Loucy (cell line): Measurements from ENCODE around the gene FAT1.

Experiments
- H2AFZ ChIP-seq: fragments of 200-600 bp; sonication (generic); 2 replicates; pipeline ENCODE4 v1.6.0; 2016; ENCODE audit warnings: antibody characterized with exemption, mild to moderate bottlenecking, low read length, moderate library complexity
- H3F3A ChIP-seq: fragments of 200-600 bp; 2 replicates; pipeline ENCODE4 v1.6.0; 2016; ENCODE audit warnings: antibody characterized with exemption, low read depth, mild to moderate bottlenecking
- H3K27me3 ChIP-seq: fragments of 200-600 bp; sonication (generic); 2 replicates; pipeline ENCODE4 v1.6.1; 2014; ENCODE audit warnings: low read length, mild to moderate bottlenecking; ENCODE audit not compliant: insufficient read depth, poor library complexity, severe bottlenecking
- H3K36me3 ChIP-seq: fragments of 200-600 bp; sonication (generic); 2 replicates; pipeline ENCODE4 v1.6.1; 2016; ENCODE audit warnings: low read length; ENCODE audit not compliant: insufficient read depth
- H3K4me1 ChIP-seq: fragments of 200-600 bp; sonication (generic); 2 replicates; pipeline ENCODE4 v1.5.1; 2014; ENCODE audit warnings: low read length, mild to moderate bottlenecking; ENCODE audit not compliant: insufficient read depth, poor library complexity, severe bottlenecking
- H3K4me2 ChIP-seq: fragments of 200-600 bp; sonication (generic); 2 replicates; pipeline ENCODE4 v1.6.0; 2014; ENCODE audit warnings: antibody characterized with exemption, low read length, low read depth, mild to moderate bottlenecking; ENCODE audit not compliant: poor library complexity, severe bottlenecking
- H3K4me3 ChIP-seq: fragments of 200-600 bp; sonication (generic); 2 replicates; pipeline ENCODE4 v1.5.1; 2014; ENCODE audit warnings: low read length, mild to moderate bottlenecking, mixed read lengths; ENCODE audit not compliant: poor library complexity, severe bottlenecking
- H3K79me2 ChIP-seq: fragments of 200-600 bp; sonication (generic); 2 replicates; pipeline ENCODE4 v1.6.1; 2014; ENCODE audit warnings: low read length; ENCODE audit not compliant: insufficient read depth
- H3K9ac ChIP-seq: fragments of 200-600 bp; sonication (generic); 2 replicates; pipeline ENCODE4 v1.6.0; 2014; ENCODE audit warnings: mild to moderate bottlenecking, low read depth, low read length, moderate library complexity; ENCODE audit not compliant: poor library complexity, severe bottlenecking
- H3K9me2 ChIP-seq: fragments of 200-600 bp; sonication (generic); replicated peaks from 2 replicates; pipeline ENCODE4 v1.6.1; 2016; ENCODE audit warnings: low read depth, low read length, mixed read lengths
- H3K9me3 ChIP-seq: fragments of 200-600 bp; sonication (generic); 2 replicates; pipeline ENCODE4 v1.6.1; 2014; ENCODE audit warnings: mild to moderate bottlenecking, antibody characterized with exemption, low read length, low read depth; ENCODE audit not compliant: insufficient read depth
- H4K20me1 ChIP-seq: fragments of 200-600 bp; sonication (generic); 2 replicates; pipeline ENCODE4 v1.6.0; 2014; ENCODE audit warnings: antibody characterized with exemption, low read length, mild to moderate bottlenecking; ENCODE audit not compliant: insufficient read depth, poor library complexity, severe bottlenecking
- EZH2phosphoT487 ChIP-seq: fragments of 200-600 bp; IDR thresholded peaks from 2 replicates; pipeline ENCODE4 v1.6.1; 2018; ENCODE audit warnings: antibody characterized with exemption, mild to moderate bottlenecking, moderate library complexity, borderline replicate concordance
- TF ChIP-seq, protein P1 (sequence below): fragments of 200-600 bp; sonication (generic); conservative IDR thresholded peaks from 2 replicates; pipeline ENCODE4 v1.5.1; 2014; ENCODE audit warnings: mild to moderate bottlenecking, antibody characterized with exemption, low read length

The FAT1 gene

DNA sequence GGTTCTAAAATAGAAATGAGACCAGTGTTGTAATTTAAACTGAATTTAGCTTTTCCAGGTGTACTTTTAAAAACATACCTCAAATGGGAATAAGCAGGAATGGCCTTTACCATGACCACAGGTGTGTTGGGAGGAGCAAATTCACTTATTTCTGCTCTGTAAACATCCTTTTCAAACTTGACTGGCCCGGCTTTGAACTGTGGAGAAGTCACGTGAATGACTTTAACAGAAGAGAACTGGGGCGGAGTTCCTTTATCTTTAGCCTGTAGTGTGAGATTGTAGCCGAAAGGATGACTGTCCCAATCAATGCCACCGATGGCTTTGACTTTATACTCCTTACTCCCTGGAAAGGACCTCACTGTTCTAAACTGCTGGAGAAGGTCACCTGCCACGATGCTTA lies 15.1 kb downstream of the FAT1 start:
- Histone ChIP-seq H3K4me3 (no peak overlapping the region), H4K20me1 (no peaks in the 10 kb centered on the region), H2AFZ (no peak overlapping the region), H3K4me2 (no peak overlapping the region), H3K36me3 (no peaks in the 10 kb centered on the region), H3K27me3 (no peaks in the 10 kb centered on the region), H3K4me1 (no peaks in the 10 kb centered on the region), H3K79me2 (no peaks in the 10 kb centered on the region), H3K9me3 (no peaks in the 10 kb centered on the region; the same call in 1 of the 2 replicates), H3K9ac (no peak overlapping the region), H3F3A (no peaks in the 10 kb centered on the region), H3K9me2 (no peaks in the 10 kb centered on the region)
- TF ChIP-seq, protein P1, sequence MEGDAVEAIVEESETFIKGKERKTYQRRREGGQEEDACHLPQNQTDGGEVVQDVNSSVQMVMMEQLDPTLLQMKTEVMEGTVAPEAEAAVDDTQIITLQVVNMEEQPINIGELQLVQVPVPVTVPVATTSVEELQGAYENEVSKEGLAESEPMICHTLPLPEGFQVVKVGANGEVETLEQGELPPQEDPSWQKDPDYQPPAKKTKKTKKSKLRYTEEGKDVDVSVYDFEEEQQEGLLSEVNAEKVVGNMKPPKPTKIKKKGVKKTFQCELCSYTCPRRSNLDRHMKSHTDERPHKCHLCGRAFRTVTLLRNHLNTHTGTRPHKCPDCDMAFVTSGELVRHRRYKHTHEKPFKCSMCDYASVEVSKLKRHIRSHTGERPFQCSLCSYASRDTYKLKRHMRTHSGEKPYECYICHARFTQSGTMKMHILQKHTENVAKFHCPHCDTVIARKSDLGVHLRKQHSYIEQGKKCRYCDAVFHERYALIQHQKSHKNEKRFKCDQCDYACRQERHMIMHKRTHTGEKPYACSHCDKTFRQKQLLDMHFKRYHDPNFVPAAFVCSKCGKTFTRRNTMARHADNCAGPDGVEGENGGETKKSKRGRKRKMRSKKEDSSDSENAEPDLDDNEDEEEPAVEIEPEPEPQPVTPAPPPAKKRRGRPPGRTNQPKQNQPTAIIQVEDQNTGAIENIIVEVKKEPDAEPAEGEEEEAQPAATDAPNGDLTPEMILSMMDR = no peak
- no peak for TF ChIP-seq EZH2phosphoT487

DNA sequence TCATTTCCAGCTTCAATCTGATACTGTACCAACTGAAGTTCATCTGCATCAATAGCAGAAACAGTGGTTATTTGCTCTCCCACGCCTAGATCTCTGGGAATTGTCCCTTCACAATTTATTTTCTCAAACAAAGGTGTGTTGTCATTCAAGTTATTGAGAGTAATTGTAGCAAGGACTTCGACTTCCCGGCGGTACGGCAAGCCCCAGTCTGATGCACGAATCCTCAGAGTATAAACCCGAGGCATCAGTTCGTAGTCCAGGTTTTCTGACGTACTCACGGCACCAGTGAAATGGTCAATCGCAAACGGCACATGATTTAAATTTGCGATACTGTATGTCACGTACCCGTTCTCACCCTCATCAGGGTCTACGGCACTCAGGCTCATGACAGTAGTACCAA lies 15.7 kb downstream of the FAT1 start:
- no peak overlapping the region for H2AFZ ChIP-seq
- H3K79me2 ChIP-seq = no peaks in the 10 kb centered on the region
- no peaks in the 10 kb centered on the region for H3K27me3 ChIP-seq
- no peaks in the 10 kb centered on the region for H3K36me3 ChIP-seq
- no peaks in the 10 kb centered on the region; the same call in 1 of the 2 replicates for H3K9me3 ChIP-seq
- H3F3A ChIP-seq = no peaks in the 10 kb centered on the region
- H3K4me3 ChIP-seq = no peak overlapping the region
- no peak overlapping the region for H3K9ac ChIP-seq
- TF ChIP-seq EZH2phosphoT487 = no peak
- TF ChIP-seq, protein P1 = no peak
- H3K4me1 ChIP-seq = no peaks in the 10 kb centered on the region
- H3K4me2 ChIP-seq = no peak overlapping the region
- H3K9me2 ChIP-seq = no peaks in the 10 kb centered on the region
- no peaks in the 10 kb centered on the region for H4K20me1 ChIP-seq

DNA sequence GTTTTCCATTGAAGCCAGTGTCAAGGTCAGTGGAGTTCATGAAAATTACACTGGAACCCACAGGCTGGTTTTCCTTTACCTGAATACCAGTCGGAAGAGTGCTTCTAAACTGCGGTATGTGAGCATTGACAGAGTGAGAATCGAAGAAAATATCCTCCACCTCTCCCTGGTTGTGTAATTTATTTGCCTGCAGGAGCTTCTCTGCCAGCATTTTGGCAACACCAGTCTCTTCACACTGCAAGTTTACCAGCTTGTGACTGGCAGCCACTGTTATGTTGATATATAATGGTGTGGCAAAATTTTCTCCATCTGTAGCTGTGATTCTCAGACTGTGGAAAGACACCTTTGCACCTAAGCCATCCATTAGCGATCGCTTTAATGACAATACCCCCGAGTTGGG lies 16.1 kb downstream of the FAT1 start:
- Histone ChIP-seq H3K4me1 (no peaks in the 10 kb centered on the region), H2AFZ (no peak overlapping the region), H3K9me3 (no peaks in the 10 kb centered on the region; the same call in 1 of the 2 replicates), H3K9ac (no peak overlapping the region), H3K27me3 (no peaks in the 10 kb centered on the region), H3K79me2 (no peaks in the 10 kb centered on the region), H3K9me2 (no peaks in the 10 kb centered on the region), H3K4me2 (no peak overlapping the region), H3F3A (no peaks in the 10 kb centered on the region), H4K20me1 (no peaks in the 10 kb centered on the region), H3K4me3 (no peak overlapping the region), H3K36me3 (no peaks in the 10 kb centered on the region)
- TF ChIP-seq, protein P1 = no peak
- TF ChIP-seq EZH2phosphoT487 = no peak
